Bronchial smooth muscle cell (primary cell): ENCODE data around the gene NUB1. TPM values are rescaled to one million over a fixed set of nuclear protein-coding genes. Genes with fewer than 3 reads are reported as not detected.

Source experiments
- total RNA-seq: library from RNA; depleted of rRNA; stranded (reverse); fragments of >200 nt; gene quantifications from 2 replicates; pipeline ENCODE4 v1.2.1, GENCODE V29; 2014

NUB1 gene, protein sequence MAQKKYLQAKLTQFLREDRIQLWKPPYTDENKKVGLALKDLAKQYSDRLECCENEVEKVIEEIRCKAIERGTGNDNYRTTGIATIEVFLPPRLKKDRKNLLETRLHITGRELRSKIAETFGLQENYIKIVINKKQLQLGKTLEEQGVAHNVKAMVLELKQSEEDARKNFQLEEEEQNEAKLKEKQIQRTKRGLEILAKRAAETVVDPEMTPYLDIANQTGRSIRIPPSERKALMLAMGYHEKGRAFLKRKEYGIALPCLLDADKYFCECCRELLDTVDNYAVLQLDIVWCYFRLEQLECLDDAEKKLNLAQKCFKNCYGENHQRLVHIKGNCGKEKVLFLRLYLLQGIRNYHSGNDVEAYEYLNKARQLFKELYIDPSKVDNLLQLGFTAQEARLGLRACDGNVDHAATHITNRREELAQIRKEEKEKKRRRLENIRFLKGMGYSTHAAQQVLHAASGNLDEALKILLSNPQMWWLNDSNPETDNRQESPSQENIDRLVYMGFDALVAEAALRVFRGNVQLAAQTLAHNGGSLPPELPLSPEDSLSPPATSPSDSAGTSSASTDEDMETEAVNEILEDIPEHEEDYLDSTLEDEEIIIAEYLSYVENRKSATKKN
- total RNA-seq = 32.5 and 49.4 TPM in 2 replicates

DNA sequence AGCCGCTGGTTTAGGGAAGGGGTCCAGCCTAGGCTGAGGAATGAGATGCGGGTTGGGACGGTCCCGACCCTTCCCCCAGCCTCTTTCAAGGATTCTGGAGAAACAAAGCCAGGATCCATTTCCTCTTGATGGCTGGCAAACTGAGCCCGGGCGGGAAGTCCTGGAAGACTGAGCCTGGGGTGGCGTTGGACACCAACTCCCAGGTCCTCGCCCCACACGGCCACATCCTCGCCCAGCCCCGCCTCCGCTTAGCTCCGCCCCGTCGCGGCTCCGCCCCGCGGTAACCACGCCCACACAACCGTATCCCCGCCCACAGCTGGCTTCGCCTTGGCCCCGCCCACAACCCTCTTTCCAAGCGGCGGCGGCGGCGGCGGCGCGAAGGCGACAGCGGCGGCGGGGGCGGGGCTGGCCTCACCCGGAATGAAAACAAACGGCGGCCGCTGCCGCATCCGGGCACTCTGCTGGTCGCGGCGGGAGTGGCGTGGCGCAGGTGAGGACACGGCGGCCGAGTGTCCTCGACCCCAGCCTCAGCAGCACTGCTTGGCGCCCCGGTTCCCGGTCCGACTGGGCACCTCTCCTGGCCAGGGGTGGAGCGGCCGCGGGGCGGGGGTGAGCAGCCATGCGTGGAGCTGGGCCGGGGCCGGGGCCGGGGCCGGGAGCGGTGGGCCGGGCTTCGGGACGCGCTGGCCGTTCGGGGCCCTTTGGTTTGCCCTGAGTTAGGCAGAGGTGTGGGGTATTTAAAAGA, at the start of gene NUB1:
NUB1 (plus strand) TSS at position 456 of the 745 bp plus-strand sequence. CDS start 3,538 bp downstream, outside the sequence.

DNA sequence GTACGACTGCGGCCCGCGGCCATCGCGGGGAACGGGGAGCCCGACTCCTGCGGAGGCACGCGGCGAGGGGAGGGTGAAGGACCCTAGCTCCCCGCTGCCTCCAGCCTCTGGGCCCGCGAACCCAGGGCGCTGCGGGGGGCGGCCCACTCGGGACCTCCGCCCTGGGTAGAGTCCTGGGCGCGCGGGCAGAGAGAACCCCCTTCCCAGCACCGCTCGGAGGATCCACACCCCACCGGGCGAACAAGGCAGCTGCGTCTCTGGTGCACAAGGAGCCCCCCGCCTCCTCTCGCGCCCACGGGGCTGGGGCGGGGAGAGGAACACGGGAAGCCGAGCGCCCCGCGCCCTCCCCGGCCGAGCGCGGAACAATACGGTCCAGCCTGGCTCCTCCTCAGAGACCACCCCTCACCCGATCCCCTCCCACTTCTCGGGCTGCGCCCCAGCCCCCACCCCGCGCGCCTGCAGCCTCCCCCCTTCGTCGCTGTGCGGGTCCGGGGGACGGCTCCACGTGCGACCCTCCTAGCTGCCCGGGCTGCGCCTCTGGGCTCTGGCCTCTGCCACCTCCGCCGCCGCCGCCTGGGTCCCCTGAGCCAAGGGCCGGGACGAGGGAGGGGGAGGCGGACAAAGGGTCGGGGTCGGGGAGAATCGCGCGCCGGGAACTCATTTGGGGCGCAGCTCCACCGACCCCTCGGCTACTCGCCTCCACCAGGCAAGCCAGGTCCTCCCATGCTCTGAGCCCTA, 68.2 kb downstream of the NUB1 start, which contains the start of gene WDR86:
WDR86 (minus strand) TSS at position 372 of the 738 bp plus-strand sequence. CDS start 449 bp downstream, outside the sequence.

Other genes with a start within 250 kb of the NUB1 start
- gene GBX1, start 174.1 kb upstream of the NUB1 start, total RNA-seq = not detected in 2 replicates
- not detected in 2 replicates for gene ASB10, start 154.6 kb upstream of the NUB1 start, total RNA-seq
- gene H2BK1, start 131.3 kb upstream of the NUB1 start, total RNA-seq = not detected in 2 replicates
- gene ABCF2, start 114.6 kb upstream of the NUB1 start, total RNA-seq = 31.0 and 42.7 TPM in 2 replicates
- 37.0 and 49.8 TPM in 2 replicates for gene CHPF2, start 109.3 kb upstream of the NUB1 start, total RNA-seq
- gene SMARCD3, start 93.1 kb upstream of the NUB1 start, total RNA-seq = 31.8 and 33.4 TPM in 2 replicates
- gene WDR86, start 68.2 kb downstream of the NUB1 start, total RNA-seq = 0.95 and 3.8 TPM in 2 replicates
- 0.26 and 0.47 TPM in 2 replicates for gene CRYGN, start 98.3 kb downstream of the NUB1 start, total RNA-seq
- 28.7 and 41.8 TPM in 2 replicates for gene RHEB, start 178.1 kb downstream of the NUB1 start, total RNA-seq